Activated CD8-positive, alpha-beta memory T cell treated with anti-CD3 and anti-CD28 coated beads for 48 hours (primary cell): ENCODE measurements around the gene RNF40.
"Not testable (repeated sequence)": the region's sequence is repeated elsewhere in the genome, so short reads cannot be mapped to it uniquely, and the experiment has no call there.

Source experiments
- DNase-seq, 3 experiments: peaks; one replicate each; pipeline ENCODE4 v3.0.0-alpha.2; 2020; ENCODE audit warnings: low read depth in 2 of 3, low spot score in 2 of 3

Gene RNF40

GRCh38 chr16:30813821-30814189 lies 51.7 kb downstream of the RNF40 start:
- peak in 1 of 3 experiments; percentile 9 for DNase-seq

GRCh38 chr16:30816769-30817168 lies 54.6 kb downstream of the RNF40 start:
- DNase-seq: no peak

DNA sequence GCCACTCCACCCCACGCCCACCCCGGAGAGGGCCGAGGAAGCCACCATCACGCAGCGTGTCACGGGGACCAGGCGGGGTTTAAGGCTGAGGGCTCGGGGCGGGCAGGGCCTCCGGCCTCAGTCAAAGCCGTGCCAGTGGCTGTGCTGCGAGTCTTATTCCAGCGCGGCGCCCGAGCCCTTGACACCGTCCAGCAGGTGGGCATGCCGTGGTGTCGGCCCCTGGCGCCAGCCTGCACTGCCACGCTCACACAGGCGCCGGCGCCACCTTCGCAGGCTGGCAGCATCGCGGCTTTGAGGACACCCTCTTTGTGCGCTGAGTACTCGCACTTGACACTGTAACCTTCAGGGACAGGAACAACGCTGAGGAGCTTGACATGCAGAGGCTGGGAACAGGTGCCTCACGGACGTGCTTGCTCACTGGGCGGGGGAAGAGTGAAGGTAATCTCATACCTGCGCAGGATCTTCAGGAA lies 58.9 kb downstream of the RNF40 start:
- no peak for DNase-seq

DNA sequence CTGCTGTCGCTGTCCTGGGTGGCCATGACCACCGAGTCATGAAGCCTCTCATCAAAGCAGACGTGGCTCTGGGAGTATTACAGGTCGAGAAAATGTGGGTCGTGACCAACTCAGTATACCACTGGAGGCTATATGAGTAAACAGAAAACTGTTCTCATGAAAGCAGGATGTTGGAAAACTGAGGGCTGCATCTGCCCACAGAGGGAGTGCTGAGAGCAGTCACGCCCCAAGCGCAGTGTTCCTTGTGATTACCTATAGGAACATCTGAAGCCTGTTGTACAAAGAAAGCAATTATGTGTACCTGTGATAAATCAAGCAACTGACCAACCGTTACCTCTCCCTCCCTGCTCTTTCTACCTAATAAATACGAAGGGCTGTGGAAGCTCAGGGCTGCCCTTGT lies 59.3 kb downstream of the RNF40 start:
- DNase-seq: not testable (repeated sequence)

GRCh38 chr16:30821891-30822290 lies 59.8 kb downstream of the RNF40 start:
- no peak for DNase-seq
